ENCODE results near the gene VTI1B.

- TF ChIP-seq CTCF (IDR thresholded peaks at IDR 0.05; ENCODE audit: low read depth, low read length, poor library complexity, severe bottlenecking), result no peak
- TF ChIP-seq EZH2phosphoT487 (IDR thresholded peaks at IDR 0.05; ENCODE audit: borderline replicate concordance, low read length), result no peak
Measured at GRCh38 chr14:67609642-67610310, 64.7 kb downstream of the VTI1B start.

Measured in DOHH2 (cell line).